Jurkat, Clone E6-1 (cell line): ENCODE data around the gene KRTAP9-7.
A peak's percentile ranks its signal among the peaks of the same experiment; 100 is the strongest.
"Not testable (repeated sequence)": the region's sequence is repeated elsewhere in the genome, so short reads cannot be mapped to it uniquely, and the experiment has no call there.

Experiments used
- DNase-seq: peaks from one replicate; pipeline ENCODE4 v3.0.0-alpha.2; 2011; ENCODE audit warnings: low read depth, low spot score
- H3K4me3 ChIP-seq: 2 replicates; pipeline ENCODE4 v1.5.1; 2011; ENCODE audit warnings: mild to moderate bottlenecking, low read length, control low read depth, moderate library complexity

KRTAP9-7 gene

DNA sequence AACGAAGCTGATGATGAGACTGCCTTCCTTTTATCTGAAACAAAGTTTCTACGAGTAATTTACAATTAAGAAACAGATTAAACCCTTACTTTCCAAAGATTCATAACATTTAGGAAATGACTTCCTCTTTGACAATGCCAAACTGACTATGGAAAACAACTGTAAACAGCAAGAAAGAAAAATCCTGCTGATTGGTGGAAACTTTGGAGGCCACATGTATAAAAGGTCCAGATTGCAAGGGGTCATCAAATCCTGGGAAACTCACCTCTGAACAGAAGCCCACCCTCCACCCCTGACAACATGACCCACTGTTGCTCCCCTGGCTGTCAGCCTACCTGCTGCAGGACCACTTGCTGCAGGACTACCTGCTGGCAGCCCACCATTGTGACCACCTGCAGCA lies 10.4 kb upstream of the KRTAP9-7 start, which contains the start of gene KRTAP9-6:
Gene KRTAP9-6, plus strand, starts transcription at position 301 of the 400 bp plus-strand sequence. Its CDS starts 0 bp downstream, at position 301.
- no peak within 1 kb of the TSS for H3K4me3 ChIP-seq
- no peak for DNase-seq

DNA sequence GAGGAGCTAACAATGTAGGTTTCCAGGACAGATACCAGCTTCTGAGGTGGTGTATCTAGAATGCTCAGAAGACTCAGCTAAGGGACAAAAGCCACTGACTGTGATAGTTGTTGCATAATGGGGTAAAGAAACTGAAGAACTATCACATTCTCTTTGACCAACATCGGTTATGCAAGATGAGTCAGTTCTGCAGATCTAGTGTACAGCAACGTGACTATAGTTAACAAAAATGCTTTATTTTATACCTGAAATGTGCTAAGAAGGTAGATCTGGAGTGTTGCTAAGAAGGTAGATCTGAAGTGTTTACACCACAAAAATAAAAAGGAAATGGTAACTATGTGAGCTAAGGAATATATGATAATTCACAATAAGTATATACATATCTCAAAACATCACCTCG lies 7.8 kb upstream of the KRTAP9-7 start:
- no peak overlapping the region for H3K4me3 ChIP-seq
- DNase-seq: no peak

DNA sequence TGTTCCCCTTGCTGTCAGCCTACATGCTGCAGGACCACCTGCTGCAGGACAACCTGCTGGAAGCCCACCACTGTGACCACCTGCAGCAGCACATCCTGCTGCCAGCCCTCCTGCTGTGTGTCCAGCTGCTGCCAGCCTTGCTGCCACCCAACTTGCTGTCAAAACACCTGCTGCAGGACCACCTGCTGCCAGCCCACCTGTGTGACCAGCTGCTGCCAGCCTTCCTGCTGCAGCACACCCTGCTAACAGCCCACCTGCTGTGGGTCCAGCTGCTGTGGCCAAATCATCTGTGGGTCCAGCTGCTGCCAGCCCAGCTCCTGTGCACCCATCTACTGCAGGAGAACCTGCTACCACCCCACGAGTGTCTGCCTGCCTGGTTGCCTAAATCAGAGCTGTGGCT lies 4.2 kb upstream of the KRTAP9-7 start:
- H3K4me3 ChIP-seq, DNase-seq: not testable (repeated sequence)

DNA sequence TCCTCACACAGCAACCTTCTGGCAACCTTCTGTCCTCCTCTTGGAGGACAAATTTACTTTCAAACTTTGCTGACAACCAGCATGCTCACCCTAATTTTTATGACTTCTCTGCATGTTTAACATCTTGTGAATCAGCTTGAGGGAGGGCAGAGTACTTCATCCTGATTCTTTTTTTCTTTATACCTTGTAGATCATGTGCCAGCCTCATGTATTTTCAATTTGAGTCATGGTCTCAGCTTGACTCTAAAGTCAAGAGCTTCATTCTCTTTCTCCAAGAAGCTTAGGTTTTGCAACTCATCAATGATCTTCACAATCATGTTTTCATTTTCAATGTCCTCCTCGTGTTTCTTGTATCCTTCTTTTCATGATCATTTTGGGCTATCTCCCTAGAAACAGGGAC lies 3.6 kb upstream of the KRTAP9-7 start:
- no peak overlapping the region for H3K4me3 ChIP-seq
- no peak for DNase-seq

DNA sequence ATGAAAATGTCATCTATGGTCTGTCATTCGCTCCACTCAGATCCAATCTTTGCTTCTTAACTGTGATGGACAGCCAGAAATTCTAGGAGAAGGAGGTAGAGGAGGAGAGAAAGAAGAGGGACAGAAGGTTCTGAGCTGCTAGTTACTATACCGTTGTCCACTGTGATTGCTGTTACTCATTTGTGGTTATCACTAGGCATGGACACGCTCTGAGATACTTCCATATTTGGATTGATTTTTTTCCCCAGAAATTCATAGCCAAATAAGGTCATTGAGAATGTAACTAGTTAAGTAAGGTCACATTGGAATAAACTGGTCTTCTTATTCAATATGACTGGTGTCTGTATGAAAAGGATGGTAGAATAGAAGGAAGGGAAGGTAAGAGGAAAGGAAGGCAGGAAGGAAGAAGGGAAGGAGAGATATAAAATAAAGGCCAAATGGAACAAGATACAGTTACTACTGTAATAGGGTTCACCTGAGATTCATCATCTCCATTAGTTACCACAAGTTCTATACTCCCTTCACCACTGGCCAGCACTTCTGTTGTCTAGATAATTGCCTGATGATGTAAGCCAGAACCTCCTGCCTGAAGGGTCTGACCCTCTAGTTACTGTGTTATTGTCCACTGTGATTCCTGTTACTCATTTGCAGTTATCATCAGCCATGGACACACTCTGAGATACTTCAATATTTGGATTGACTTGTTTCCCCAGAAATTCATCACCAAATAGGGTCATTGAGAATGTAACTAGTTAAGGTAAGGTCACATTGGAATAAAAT lies 2.9 kb downstream of the KRTAP9-7 start:
- DNase-seq: no peak

DNA sequence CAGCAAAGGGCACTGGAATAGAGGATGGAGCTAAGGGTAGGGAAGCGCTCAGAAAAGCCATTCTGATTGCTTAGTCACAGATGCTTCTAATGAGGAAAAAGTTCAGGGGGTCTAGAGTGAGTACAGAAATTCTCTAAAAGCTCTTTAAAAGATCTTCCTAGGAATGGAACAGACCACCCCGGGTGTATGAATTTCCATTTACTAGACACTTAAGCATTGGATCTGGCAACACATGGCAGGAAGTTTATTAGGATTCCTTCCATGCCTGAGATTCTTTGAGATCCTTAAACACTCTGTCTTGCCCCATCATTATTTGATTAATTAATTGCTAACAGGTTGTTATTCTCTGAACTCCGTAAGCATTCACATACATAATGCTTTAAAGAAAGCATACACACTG lies 8.5 kb downstream of the KRTAP9-7 start:
- H3K4me3 ChIP-seq: no peak overlapping the region
- no peak for DNase-seq

More for the DNA sequence above, 2.9 kb downstream of the KRTAP9-7 start:
- H3K4me3 ChIP-seq: no peak overlapping the region

DNA sequence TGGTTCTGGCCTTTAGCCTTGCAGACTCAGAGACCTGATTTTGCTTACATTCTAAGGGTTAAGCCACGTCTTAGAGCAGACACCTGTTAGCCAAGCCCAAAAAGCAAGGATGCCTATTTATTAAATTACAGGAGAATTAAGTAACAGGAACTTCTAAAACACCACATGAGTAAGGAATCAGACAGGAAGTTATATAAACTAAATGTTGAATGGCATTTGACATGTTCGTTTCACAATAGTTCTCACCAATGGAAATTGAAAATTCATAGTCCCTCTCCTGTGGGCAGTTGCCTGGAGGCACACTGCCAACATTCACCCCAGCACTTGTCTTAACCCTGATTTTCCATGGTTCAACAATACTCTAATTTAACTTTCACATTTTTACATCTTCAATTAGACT lies 9.0 kb downstream of the KRTAP9-7 start:
- no peak overlapping the region for H3K4me3 ChIP-seq
- no peak for DNase-seq

DNA sequence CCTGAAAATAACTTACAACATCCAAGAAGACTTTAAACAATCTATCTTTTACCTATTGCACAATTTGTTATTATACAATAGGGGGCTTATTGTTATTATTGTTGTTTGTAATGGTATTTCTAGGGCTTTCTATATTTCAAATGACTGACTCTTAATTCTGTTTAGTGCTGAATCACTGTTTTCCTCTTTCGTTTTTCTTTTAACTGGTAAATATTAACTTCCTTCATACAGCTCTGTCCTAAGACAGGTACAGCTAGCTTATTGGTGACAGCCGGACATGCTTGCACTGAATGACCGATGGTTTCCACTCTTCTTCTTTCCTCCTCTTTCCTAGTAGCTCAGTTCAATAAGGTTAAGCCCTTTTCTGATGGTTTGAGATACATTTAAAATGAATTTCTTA lies 11.6 kb downstream of the KRTAP9-7 start:
- H3K4me3 ChIP-seq: no peak overlapping the region
- DNase-seq: no peak

DNA sequence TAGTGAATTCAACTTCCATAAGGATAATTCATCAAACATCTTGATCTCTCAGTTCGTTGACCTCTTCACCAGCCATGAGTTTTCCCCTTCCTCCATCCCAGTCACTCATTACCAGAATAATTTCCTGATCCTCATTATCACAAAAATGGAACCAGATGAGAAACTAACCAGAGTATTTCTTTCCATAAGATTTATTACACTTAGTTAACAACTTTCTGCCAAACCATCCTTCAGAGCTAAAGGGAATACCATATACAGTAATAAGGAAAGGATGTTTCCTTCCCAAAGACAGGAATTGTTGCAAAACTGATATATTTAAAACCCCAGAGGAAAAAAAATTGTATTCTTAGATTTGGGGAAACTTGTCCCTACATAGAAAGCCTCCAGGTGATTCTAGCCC lies 18.5 kb downstream of the KRTAP9-7 start:
- H3K4me3 ChIP-seq: no peak overlapping the region
- no peak for DNase-seq

DNA sequence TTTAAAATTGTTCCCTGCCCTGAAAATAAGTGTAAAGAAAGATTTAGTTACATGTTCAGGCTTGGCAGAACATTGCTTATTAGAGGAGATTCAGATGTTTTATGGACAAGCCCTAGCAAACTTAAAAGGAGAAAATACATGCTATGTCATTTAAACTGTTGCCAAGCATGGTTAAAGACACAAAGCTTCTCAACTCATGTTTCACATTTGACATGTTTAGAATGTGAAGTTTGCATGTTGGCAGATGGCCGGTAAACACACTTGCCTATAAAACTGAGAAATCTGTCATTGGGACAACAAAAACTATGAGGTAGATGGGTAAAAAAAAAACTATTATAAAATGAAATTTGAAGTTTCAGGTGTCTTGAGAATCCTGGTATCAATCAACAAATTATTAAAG lies 21.3 kb downstream of the KRTAP9-7 start:
- H3K4me3 ChIP-seq: no peak overlapping the region
- DNase-seq: no peak

DNA sequence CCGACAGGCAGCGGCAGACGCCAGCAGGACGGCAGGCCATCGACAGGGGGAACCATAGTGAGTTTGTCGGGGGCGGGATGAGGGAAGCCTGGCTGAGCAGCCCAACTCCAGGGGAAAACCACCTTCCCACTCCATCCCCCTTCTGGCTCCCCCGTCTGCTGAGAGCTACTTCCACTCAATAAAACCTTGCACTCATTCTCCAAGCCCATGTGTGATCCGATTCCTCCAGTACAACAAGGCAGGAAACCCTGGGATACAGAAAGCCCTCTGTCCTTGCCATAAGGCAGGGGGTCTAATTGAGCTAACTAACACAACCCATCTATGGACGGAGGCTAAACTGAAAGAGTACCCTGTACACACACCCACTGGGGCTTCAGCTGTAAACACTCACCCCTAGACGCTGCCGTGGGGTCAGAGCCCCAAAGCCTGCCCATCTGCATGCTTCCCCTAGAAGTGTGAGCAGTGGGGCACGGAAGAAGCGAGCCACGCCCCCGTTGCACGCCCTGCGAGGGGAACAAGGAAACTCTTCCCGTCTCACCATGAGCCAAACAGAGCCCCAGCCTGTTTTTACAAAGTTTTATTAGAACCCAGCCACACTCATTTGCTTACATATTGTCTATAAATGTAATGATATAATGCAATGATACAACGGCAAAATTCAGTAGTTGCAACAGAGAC lies 23.1 kb downstream of the KRTAP9-7 start:
- no peak for DNase-seq
- no peak overlapping the region for H3K4me3 ChIP-seq

DNA sequence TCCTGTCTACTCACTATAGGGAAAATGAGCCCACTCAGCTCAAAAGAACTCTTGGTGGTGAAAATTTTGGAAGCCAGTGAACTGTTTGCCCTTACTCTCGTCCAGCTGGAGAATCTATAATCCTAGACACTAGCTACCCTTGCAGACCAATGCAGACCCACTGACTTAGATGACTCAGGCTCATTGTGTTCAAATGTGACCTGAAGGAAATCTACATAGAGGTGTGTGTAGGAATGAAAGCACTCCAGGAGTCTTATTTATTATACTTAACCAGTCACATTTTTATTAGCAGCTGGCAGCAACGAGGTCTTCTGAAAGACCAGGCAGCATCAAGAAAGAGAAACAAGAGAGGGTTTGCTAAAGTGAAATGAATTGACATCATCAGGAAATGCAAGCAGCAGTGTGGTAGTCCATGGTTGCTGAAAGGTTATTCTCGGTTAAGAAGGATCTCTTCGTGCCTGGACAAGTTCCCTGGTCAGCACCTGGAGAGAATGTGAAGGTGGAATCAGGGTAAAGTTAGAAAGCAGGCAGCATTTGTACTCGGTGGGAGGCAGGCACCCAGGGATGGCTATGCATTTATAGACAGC lies 25.8 kb downstream of the KRTAP9-7 start:
- no peak for DNase-seq

DNA sequence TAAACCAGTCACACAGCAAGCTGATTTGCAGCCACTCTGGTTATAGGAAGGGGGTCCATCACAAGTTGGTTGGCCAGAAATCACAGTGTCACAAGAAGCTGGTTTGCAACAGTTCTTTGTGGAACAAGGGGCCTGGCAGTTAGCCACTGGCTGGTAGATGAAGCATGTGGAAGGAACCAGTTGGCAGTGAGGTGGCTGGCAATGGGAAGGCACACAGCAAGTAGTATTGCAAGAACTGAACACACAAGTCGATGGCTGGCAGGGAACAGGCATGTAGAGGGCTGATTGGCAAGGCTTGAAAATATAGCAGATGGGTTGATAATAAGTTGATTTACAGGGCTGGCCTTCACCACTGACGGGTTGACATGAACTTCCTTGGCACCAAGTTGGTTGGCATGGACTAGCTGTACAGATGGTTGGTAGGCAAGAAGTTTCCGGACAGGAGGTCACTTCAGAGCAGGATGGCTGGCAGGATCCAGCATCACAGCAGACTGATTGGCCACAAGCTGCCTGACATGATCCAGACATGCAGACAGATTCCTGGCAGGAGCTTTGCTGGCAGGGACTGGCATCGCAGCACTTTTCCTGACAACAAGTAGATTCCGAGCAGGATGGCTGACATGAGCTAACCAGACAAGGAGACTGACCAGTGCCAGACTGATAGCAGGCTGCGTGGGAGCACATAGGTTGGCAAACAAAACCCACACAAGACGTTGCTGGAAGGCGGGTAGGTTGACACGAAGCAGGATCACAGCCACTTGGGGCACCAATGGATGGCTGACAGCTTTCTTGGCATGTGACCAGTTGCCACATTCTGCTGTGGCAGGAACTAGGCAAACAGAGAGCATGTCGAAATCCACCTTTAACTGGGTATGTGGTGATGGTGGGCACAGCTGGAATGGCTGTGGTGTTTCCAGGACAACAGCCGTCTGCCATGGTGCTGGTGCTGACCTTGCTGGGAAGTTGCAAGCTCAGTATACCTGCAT lies 26.7 kb downstream of the KRTAP9-7 start, which contains the start of gene KRTAP29-1:
Gene KRTAP29-1, minus strand, starts transcription at position 936 of the 986 bp plus-strand sequence. Its CDS starts 0 bp downstream, at position 936.
- no peak within 1 kb of the TSS for H3K4me3 ChIP-seq
- no peak for DNase-seq

More for the DNA sequence above, 25.8 kb downstream of the KRTAP9-7 start:
- no peak overlapping the region for H3K4me3 ChIP-seq

DNA sequence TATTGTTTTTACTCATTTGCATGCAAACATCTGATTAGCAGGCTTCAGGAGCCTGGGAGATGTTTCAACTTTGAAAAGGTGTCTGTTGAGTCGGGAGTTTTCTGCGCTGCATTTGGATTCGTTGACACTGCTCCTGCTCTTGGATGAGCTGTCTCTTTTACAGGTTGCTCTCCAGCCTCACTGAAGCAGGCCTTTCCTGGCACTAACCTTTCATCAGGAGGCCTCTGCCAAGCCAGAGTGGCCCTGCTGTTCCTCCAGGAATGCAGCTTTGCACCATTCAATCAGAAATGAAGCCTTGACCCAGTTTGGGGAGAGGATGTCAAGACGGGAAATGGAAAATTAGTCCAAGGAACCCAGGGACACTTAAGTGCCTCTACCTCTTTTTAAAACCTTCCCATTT lies 27.5 kb downstream of the KRTAP9-7 start:
- no peak overlapping the region for H3K4me3 ChIP-seq
- DNase-seq: no peak

DNA sequence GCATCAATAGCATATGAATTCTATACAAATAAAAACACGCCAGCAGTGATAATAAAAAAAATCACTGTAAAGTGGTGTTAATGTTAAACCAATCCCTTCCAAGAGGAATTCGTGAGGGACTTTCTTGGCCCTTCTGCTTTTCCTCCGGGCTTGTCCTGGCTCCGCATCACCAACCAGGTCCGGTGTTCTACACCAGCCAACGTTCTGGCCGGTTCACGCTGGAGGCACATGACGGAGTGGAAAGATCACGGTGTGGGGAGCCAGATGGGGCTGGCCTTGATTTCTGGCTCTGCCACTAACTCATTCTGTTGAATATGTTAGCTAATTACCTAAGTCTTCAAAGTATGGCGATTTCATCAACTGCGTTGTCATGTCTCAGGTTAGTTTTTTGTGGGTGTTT lies 28.6 kb downstream of the KRTAP9-7 start:
- no peak overlapping the region for H3K4me3 ChIP-seq

DNA sequence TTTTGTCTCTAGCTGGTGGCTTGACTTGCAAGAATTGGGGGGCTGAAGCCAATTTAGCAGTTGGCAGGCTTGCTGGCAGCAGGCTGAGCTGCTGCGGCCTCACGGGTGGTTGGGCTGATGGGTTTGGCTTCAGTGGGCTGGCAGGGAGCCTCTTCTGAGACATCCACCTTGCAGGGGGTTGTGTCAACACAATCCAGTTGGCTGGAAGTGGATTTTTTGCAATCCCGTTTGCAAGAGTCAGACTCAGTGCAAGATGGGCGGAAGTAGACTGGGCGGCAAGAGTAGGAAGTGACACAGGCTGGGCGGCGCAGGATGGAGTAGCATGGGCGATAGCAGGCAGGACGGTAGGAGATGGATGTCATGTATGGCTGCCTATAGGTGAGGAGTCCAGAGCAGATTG lies 32.1 kb downstream of the KRTAP9-7 start:
- DNase-seq: no peak
- no peak overlapping the region for H3K4me3 ChIP-seq

More for the DNA sequence above, 28.6 kb downstream of the KRTAP9-7 start:
- DNase-seq: no peak

DNA sequence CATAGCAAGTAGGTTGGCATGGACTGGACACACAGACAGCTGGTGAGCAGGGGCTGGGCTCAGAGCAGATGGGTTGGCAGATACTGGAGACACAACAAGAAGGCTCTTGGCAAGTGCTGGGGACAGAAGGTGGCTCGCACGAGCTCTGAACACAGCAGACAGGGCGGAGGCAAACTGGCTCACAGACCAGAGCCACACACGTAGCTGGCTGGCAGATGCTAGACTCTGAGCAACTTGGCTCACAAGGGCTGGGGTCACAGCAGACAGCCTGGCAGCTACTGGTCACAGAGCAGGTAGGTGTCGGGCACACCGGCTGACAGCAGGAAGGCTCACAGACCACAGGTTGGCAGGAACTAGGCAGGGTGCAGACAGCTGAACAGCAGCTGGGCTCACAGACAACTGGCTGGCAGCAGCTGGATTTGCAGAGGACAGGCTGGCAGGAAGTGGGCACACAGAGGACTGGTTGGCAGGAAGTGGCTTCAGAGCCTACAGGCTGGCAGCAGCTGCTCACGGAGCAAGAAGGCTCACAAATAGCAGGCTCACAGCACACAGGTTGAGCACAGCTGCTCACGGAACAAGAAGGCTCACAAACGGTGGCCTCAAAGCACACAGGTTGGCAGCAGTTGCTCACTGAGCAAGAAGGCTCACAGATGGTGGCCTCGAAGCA lies 32.9 kb downstream of the KRTAP9-7 start:
- no peak overlapping the region for H3K4me3 ChIP-seq
- peak; percentile 98 for DNase-seq

DNA sequence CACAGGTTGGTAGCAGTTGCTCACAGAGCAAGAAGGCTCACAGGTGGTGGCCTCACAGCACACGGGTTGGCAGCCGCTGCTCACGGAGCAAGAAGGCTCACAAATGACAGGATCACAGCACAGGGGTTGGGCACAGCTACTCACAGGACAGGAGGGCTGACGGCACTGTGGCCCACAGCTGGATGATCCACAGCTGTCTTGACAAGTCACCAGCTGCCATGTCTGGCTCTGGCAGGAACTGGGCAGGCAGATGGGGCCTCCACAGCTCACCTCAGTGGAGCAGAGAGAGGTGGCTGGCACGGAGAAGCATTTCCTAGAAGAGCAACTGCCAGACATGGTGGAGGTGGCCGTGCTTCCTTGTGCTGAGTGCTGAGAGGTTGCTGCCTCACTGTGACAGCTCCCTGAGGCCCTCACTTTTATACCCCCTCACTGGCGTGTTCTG lies 33.4 kb downstream of the KRTAP9-7 start, which contains the start of gene KRTAP16-1:
Gene KRTAP16-1, minus strand, starts transcription at position 392 of the 442 bp plus-strand sequence. Its CDS starts 56 bp downstream, at position 336.
- peak within 1 kb of the TSS; percentile 3 for H3K4me3 ChIP-seq

More for the DNA sequence above, 33.4 kb downstream of the KRTAP9-7 start, which contains the start of gene KRTAP16-1:
- DNase-seq: no peak
